ENCODE data around the gene TNRC6C. TPM values are rescaled to one million over a fixed set of nuclear protein-coding genes. Genes with fewer than 3 reads are reported as not detected.

Gene TNRC6C
- total RNA-seq, 1 donor from 2014 or later = 64.7 TPM

DNA sequence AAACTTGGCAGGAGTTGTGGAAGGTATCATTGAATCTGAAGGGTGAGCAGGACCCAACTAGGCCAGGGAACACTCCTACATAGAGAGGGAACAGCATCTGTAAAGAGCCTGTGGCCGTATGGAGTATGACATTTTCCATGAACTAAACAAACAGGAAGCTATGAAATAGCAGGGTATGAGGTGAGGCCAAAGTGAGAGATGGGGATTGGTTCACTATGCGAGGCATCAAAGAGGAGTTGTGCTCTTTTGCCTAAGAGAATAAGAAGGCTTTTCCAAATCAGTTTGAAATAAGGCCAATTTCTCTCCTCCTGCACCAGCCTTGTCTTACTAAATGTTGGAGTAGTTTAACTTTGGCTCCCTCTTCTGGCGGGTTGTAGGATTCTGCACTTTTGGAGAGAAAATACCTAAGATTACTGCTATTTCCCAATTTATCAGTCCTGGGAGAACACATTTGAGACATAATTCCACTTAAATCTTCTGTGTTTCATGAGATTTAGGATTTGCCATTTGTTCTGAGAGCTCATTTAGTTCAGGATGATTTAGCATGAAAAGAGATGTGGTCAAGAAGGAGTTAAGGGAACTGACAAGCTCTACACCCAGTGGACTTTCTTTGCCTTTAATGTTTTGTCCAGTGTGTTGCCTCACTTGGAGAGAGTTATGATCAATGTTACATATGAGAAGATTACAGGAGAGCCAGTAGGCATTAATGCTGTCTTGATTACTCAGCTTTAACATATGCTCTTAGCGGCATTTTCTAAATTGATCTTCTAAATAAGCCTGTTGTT, 55.4 kb downstream of the TNRC6C start:
- DNase-seq = peak; percentile 31
- H3K4me3 Mint-ChIP-seq (ENCODE audit: unreplicated experiment) = peak overlapping the region; percentile 30
- H3K36me3 Mint-ChIP-seq (ENCODE audit: unreplicated experiment) = no peaks in the 10 kb centered on the region
- H3K4me1 Mint-ChIP-seq (ENCODE audit: low read depth, unreplicated experiment) = peaks cover 30% of the 10 kb centered on the region
- H3K27ac Mint-ChIP-seq (ENCODE audit: unreplicated experiment) = peak overlapping the region; percentile 96
- TF ChIP-seq, protein P1, sequence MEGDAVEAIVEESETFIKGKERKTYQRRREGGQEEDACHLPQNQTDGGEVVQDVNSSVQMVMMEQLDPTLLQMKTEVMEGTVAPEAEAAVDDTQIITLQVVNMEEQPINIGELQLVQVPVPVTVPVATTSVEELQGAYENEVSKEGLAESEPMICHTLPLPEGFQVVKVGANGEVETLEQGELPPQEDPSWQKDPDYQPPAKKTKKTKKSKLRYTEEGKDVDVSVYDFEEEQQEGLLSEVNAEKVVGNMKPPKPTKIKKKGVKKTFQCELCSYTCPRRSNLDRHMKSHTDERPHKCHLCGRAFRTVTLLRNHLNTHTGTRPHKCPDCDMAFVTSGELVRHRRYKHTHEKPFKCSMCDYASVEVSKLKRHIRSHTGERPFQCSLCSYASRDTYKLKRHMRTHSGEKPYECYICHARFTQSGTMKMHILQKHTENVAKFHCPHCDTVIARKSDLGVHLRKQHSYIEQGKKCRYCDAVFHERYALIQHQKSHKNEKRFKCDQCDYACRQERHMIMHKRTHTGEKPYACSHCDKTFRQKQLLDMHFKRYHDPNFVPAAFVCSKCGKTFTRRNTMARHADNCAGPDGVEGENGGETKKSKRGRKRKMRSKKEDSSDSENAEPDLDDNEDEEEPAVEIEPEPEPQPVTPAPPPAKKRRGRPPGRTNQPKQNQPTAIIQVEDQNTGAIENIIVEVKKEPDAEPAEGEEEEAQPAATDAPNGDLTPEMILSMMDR (IDR thresholded peaks at IDR 0.05; ENCODE audit: partially characterized antibody, unreplicated experiment) = peak; percentile 82
- H3K27me3 Mint-ChIP-seq (ENCODE audit: unreplicated experiment) = peaks cover 6% of the 10 kb centered on the region
- H3K9me3 Mint-ChIP-seq (ENCODE audit: unreplicated experiment) = no peaks in the 10 kb centered on the region

DNA sequence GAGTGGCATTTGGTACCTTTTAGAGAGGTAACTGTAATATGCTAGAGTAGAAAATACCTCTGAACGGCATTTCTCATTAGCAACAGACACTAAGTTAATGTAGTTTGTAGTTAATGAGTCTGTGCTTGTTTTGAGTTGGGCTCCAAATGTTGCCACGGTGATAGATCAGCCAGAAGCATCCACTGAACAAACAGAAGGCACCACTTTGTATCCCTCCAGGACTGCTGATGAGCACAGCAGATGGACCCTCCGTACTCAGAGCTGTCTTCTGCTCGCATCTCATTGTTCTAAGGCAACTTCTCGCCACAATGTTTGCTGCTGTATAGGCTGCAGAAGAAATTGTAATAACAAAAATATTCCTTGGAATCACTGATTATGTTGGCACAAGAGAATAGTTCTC, 56.1 kb downstream of the TNRC6C start:
- peak; percentile 54 for DNase-seq
- peak overlapping the region; percentile 30 for H3K4me3 Mint-ChIP-seq (ENCODE audit: unreplicated experiment)
- TF ChIP-seq, protein P1 (IDR thresholded peaks at IDR 0.05; ENCODE audit: partially characterized antibody, unreplicated experiment) = no peak

GRCh38 chr17:78016852-78017251, 58.3 kb downstream of the TNRC6C start:
- Mint-ChIP-seq H3K9me3 (ENCODE audit: unreplicated experiment) (no peaks in the 10 kb centered on the region), H3K4me1 (ENCODE audit: low read depth, unreplicated experiment) (peaks cover 38% of the 10 kb centered on the region), H3K4me3 (ENCODE audit: unreplicated experiment) (no peak overlapping the region), H3K27ac (ENCODE audit: unreplicated experiment) (no peak overlapping the region), H3K36me3 (ENCODE audit: unreplicated experiment) (no peaks in the 10 kb centered on the region), H3K27me3 (ENCODE audit: unreplicated experiment) (peaks cover 7% of the 10 kb centered on the region)
- TF ChIP-seq, protein P1 (IDR thresholded peaks at IDR 0.05; ENCODE audit: partially characterized antibody, unreplicated experiment) = no peak
- no peak for DNase-seq

More for the DNA sequence above, 56.1 kb downstream of the TNRC6C start:
- Mint-ChIP-seq H3K36me3 (ENCODE audit: unreplicated experiment) (no peaks in the 10 kb centered on the region), H3K4me1 (ENCODE audit: low read depth, unreplicated experiment) (peaks cover 32% of the 10 kb centered on the region), H3K9me3 (ENCODE audit: unreplicated experiment) (no peaks in the 10 kb centered on the region), H3K27ac (ENCODE audit: unreplicated experiment) (peak overlapping the region; percentile 96), H3K27me3 (ENCODE audit: unreplicated experiment) (peaks cover 6% of the 10 kb centered on the region)

- H3K27me3 Mint-ChIP-seq (ENCODE audit: unreplicated experiment) = peaks cover 4% of the 10 kb centered on the region
- H3K27ac Mint-ChIP-seq (ENCODE audit: unreplicated experiment) = no peak overlapping the region
- no peak for DNase-seq
- TF ChIP-seq, protein P1 (IDR thresholded peaks at IDR 0.05; ENCODE audit: partially characterized antibody, unreplicated experiment) = peak; percentile 36
- no peaks in the 10 kb centered on the region for H3K36me3 Mint-ChIP-seq (ENCODE audit: unreplicated experiment)
- no peak overlapping the region for H3K4me3 Mint-ChIP-seq (ENCODE audit: unreplicated experiment)
- H3K9me3 Mint-ChIP-seq (ENCODE audit: unreplicated experiment) = no peaks in the 10 kb centered on the region
- peaks cover 25% of the 10 kb centered on the region for H3K4me1 Mint-ChIP-seq (ENCODE audit: low read depth, unreplicated experiment)
These were observed 61.0 kb downstream of the TNRC6C start for GRCh38 chr17:78019367-78019975.
